Measurements from ENCODE around the gene AMOTL1. TPM values are rescaled to one million over a fixed set of nuclear protein-coding genes. Genes with fewer than 3 reads are reported as not detected.

Gene AMOTL1
- total and polyA plus RNA-seq, 2 of the 8 experiments (the other 6 are each of a cell fraction or from before 2014, with no cell fraction given), result 9.0 to 27.6 TPM

DNA sequence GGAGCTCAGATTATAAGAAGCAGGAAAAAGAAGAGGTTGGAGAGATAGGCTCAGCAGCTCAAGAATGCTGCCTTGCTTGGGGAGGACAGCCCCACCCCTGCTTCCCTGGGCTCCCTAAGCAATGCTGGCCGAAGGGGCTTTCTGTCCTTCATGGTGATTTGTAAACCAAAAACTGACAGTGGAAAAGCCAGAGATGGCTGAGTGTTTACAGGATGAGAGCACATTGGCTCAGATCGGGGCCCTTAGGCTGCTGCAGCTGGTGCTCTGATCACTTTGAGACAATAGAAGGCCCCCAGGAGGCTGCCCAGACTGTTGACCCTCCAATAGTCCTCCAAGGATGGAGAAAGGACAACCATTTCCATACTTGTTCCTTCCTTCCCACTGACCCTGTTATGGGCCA is 28.8 kb upstream of the AMOTL1 start (continued):
- TF ChIP-seq RXRA (IDR thresholded peaks at IDR 0.05; ENCODE audit: insufficient read depth, low read depth, low read length), result no peak
- no peak for TF ChIP-seq BCL11A (IDR thresholded peaks at IDR 0.05; ENCODE audit: low read depth in 2 of 2, low read length in 2 of 2)
- no peak for TF ChIP-seq RFX5 (IDR thresholded peaks at IDR 0.05; ENCODE audit: borderline replicate concordance, low read depth, low read length)
- TF ChIP-seq ASH2L (IDR thresholded peaks at IDR 0.05; ENCODE audit: low read length), result no peak
- TF ChIP-seq SIRT6 (IDR thresholded peaks at IDR 0.05; ENCODE audit: low read length), result no peak
